ENCODE measurements around the gene CYP2A7.

DNA sequence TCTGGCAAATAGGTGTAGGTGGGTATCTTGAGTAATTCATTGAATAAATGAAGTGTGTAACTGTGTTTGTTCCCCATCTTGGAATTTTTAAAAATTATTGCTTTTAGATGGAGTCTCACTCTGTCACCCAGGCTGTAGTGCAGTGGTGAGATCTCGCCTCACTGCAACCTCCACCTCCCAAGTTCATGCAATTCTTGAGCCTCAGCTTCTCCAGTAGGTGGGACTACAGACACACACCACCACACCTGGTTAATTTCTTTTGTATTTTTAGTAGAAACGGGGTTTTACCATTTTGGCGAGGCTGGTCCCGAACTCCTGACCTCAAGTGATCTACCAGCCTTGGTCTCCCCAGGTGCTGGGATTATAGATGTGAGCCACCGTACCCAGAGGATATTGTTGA, 23.9 kb downstream of the CYP2A7 start:
- TF ChIP-seq, protein P1, sequence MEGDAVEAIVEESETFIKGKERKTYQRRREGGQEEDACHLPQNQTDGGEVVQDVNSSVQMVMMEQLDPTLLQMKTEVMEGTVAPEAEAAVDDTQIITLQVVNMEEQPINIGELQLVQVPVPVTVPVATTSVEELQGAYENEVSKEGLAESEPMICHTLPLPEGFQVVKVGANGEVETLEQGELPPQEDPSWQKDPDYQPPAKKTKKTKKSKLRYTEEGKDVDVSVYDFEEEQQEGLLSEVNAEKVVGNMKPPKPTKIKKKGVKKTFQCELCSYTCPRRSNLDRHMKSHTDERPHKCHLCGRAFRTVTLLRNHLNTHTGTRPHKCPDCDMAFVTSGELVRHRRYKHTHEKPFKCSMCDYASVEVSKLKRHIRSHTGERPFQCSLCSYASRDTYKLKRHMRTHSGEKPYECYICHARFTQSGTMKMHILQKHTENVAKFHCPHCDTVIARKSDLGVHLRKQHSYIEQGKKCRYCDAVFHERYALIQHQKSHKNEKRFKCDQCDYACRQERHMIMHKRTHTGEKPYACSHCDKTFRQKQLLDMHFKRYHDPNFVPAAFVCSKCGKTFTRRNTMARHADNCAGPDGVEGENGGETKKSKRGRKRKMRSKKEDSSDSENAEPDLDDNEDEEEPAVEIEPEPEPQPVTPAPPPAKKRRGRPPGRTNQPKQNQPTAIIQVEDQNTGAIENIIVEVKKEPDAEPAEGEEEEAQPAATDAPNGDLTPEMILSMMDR (conservative IDR thresholded peaks at IDR 0.05): no peak
- TF ChIP-seq EZH2 (IDR thresholded peaks at IDR 0.05; ENCODE audit: low read depth): no peak
